ENCODE measurements around the gene MDM2. TPM values are rescaled to one million over a fixed set of nuclear protein-coding genes. Genes with fewer than 3 reads are reported as not detected.

The MDM2 gene
- total RNA-seq, 1 experiment from 2014 or later, result 207 TPM

DNA sequence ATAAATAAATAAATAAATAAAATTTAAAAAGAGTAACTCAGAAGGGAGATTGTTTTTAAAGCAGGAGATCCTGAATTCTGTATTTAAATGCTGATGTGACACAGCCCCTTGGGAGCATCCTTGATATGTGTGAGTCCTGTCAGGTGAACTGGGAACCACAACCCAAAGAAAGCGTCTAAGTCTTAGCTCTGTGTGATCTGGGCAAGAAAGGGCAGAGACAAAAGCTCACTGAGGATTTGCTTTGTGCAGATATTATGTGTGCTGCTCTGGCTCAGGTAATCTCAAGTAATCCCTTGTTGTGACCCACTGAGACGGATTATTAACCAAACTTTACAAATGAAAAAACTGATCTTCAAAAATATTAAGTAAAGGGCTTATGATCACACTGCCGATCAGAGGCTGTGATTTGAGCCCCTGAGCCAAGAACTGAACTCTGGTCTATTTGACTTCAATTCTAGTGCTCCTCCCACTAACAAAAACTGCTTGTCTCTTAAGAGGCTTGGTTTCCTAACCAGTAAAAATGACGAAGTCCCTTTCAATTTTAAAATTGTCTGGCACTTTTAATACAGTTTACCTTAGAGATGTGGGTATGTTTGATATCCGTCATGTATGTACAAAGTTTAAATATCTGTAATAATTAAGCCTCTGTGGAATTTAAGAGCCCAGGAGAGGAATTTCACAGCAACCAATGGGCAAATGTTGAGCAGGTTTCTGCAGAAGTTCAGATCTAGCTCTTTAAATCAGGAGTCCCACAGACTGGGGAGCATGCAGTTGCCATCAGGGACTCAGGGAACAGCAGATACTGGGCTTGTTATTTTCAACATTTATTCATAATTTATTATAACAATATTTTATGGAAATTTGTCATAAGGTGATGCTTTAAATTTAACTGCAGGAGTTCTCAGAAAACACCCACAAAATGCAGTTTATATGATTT lies 78.9 kb downstream of the MDM2 start:
- Mint-ChIP-seq H3K4me1 (no peaks in the 10 kb centered on the region; the same call in 1 of the 2 replicates), H3K9me3 (peaks cover 6% of the 10 kb centered on the region), H3K36me3 (no peaks in the 10 kb centered on the region), H3K27ac (no peak overlapping the region), H3K4me3 (no peak overlapping the region), H3K27me3 (ENCODE audit: low read depth) (no peaks in the 10 kb centered on the region)
- ChIA-PET CTCF (no interaction called here), POLR2A (no interaction called here)
- no peak for ATAC-seq
- TF ChIP-seq MYBL2 (CRISPR knock-in tag; IDR thresholded peaks at IDR 0.05), result no peak
- TF ChIP-seq ZNF121 (CRISPR knock-in tag; IDR thresholded peaks at IDR 0.05), result no peak
- TF ChIP-seq, protein P1, sequence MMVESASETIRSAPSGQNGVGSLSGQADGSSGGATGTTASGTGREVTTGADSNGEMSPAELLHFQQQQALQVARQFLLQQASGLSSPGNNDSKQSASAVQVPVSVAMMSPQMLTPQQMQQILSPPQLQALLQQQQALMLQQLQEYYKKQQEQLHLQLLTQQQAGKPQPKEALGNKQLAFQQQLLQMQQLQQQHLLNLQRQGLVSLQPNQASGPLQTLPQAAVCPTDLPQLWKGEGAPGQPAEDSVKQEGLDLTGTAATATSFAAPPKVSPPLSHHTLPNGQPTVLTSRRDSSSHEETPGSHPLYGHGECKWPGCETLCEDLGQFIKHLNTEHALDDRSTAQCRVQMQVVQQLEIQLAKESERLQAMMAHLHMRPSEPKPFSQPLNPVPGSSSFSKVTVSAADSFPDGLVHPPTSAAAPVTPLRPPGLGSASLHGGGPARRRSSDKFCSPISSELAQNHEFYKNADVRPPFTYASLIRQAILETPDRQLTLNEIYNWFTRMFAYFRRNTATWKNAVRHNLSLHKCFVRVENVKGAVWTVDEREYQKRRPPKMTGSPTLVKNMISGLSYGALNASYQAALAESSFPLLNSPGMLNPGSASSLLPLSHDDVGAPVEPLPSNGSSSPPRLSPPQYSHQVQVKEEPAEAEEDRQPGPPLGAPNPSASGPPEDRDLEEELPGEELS (CRISPR knock-in tag; IDR thresholded peaks at IDR 0.05), result no peak
- TF ChIP-seq, protein P2, sequence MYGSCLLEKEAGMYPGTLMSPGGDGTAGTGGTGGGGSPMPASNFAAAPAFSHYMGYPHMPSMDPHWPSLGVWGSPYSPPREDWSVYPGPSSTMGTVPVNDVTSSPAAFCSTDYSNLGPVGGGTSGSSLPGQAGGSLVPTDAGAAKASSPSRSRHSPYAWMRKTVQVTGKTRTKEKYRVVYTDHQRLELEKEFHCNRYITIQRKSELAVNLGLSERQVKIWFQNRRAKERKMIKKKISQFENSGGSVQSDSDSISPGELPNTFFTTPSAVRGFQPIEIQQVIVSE (CRISPR knock-in tag; IDR thresholded peaks at IDR 0.05; ENCODE audit: borderline replicate concordance), result no peak
- no peak for TF ChIP-seq JUN (CRISPR knock-in tag; IDR thresholded peaks at IDR 0.05)
- TF ChIP-seq ZNF423 (CRISPR knock-in tag; IDR thresholded peaks at IDR 0.05), result no peak
- TF ChIP-seq ZNF396 (CRISPR knock-in tag; IDR thresholded peaks at IDR 0.05; ENCODE audit: borderline replicate concordance), result no peak
- TF ChIP-seq NR2C2 (CRISPR knock-in tag; IDR thresholded peaks at IDR 0.05), result no peak
- TF ChIP-seq ATF1 (CRISPR knock-in tag; IDR thresholded peaks at IDR 0.05), result no peak
- TF ChIP-seq, protein P3, sequence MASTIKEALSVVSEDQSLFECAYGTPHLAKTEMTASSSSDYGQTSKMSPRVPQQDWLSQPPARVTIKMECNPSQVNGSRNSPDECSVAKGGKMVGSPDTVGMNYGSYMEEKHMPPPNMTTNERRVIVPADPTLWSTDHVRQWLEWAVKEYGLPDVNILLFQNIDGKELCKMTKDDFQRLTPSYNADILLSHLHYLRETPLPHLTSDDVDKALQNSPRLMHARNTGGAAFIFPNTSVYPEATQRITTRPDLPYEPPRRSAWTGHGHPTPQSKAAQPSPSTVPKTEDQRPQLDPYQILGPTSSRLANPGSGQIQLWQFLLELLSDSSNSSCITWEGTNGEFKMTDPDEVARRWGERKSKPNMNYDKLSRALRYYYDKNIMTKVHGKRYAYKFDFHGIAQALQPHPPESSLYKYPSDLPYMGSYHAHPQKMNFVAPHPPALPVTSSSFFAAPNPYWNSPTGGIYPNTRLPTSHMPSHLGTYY (CRISPR knock-in tag; IDR thresholded peaks at IDR 0.05), result no peak
- no peak for TF ChIP-seq ZNF317 (CRISPR knock-in tag; IDR thresholded peaks at IDR 0.05; ENCODE audit: borderline replicate concordance, low read depth)
- TF ChIP-seq SMAD3 (CRISPR knock-in tag; IDR thresholded peaks at IDR 0.05; ENCODE audit: borderline replicate concordance), result no peak
- no peak for TF ChIP-seq RELA (CRISPR knock-in tag; IDR thresholded peaks at IDR 0.05; ENCODE audit: borderline replicate concordance)
- TF ChIP-seq NFATC4 (CRISPR knock-in tag; IDR thresholded peaks at IDR 0.05), result no peak
- DNase-seq (ENCODE audit: low spot score), result no peak

DNA sequence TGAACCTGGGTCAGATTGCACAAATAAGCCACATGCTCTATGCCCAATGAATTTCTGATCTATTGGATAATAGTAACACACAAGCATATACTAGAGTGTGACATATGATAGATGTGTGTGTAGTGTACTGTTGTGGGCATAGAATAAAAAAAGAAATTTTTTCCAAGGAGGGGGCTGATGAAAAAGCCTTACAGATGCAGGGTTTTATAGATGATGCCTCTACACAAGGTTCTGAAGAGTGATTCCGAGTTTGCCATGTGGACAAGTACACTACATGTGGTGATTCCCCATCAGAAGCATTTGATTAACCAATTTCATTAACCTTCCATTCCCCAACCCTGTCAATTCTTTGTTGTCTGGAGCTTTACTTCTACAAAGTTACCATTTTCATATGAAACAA lies 79.7 kb downstream of the MDM2 start:
- ATAC-seq (no peak), DNase-seq (ENCODE audit: low spot score) (no peak)
- Mint-ChIP-seq H3K27me3 (ENCODE audit: low read depth) (no peaks in the 10 kb centered on the region), H3K36me3 (no peaks in the 10 kb centered on the region), H3K9me3 (no peaks in the 10 kb centered on the region), H3K4me3 (no peak overlapping the region), H3K4me1 (no peaks in the 10 kb centered on the region; the same call in 1 of the 2 replicates), H3K27ac (no peak overlapping the region)
- CTCF ChIA-PET, result no interaction called here
- TF ChIP-seq ZNF396 (CRISPR knock-in tag; IDR thresholded peaks at IDR 0.05; ENCODE audit: borderline replicate concordance) (no peak), EMX1 (CRISPR knock-in tag; IDR thresholded peaks at IDR 0.05) (no peak), PRRX2 (CRISPR knock-in tag; IDR thresholded peaks at IDR 0.05) (no peak), JUN (CRISPR knock-in tag; IDR thresholded peaks at IDR 0.05) (no peak), ZNF423 (CRISPR knock-in tag; IDR thresholded peaks at IDR 0.05) (no peak)
- TF ChIP-seq, protein P4, sequence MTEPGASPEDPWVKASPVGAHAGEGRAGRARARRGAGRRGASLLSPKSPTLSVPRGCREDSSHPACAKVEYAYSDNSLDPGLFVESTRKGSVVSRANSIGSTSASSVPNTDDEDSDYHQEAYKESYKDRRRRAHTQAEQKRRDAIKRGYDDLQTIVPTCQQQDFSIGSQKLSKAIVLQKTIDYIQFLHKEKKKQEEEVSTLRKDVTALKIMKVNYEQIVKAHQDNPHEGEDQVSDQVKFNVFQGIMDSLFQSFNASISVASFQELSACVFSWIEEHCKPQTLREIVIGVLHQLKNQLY (CRISPR knock-in tag; IDR thresholded peaks at IDR 0.05), result no peak
- POLR2A ChIA-PET, result no interaction called here

DNA sequence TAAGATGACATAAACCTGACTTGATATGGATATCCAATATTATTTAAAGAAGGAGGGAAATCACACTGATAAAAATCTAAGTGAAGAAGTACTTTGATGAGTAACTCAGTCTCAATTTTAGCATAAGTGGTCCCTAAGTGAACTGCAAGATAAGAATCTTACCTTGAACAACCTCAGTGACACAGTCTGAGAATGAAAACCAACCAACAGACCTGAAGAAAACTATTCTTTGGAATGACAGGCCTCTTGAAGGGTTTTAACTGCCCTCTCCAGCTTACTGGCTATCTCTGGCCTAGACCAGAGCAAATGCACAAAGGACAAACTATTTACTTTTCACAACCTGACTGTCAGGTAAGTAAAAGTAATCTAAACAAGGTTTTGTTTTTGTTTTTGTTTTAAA lies 80.3 kb downstream of the MDM2 start:
- Mint-ChIP-seq H3K36me3 (no peaks in the 10 kb centered on the region), H3K27ac (no peak overlapping the region), H3K27me3 (ENCODE audit: low read depth) (no peaks in the 10 kb centered on the region), H3K4me1 (no peaks in the 10 kb centered on the region; the same call in 1 of the 2 replicates), H3K9me3 (no peaks in the 10 kb centered on the region), H3K4me3 (no peak overlapping the region)
- DNase-seq (ENCODE audit: low spot score) (no peak), ATAC-seq (no peak)
- TF ChIP-seq PRRX2 (CRISPR knock-in tag; IDR thresholded peaks at IDR 0.05), result no peak
- TF ChIP-seq, protein P5, sequence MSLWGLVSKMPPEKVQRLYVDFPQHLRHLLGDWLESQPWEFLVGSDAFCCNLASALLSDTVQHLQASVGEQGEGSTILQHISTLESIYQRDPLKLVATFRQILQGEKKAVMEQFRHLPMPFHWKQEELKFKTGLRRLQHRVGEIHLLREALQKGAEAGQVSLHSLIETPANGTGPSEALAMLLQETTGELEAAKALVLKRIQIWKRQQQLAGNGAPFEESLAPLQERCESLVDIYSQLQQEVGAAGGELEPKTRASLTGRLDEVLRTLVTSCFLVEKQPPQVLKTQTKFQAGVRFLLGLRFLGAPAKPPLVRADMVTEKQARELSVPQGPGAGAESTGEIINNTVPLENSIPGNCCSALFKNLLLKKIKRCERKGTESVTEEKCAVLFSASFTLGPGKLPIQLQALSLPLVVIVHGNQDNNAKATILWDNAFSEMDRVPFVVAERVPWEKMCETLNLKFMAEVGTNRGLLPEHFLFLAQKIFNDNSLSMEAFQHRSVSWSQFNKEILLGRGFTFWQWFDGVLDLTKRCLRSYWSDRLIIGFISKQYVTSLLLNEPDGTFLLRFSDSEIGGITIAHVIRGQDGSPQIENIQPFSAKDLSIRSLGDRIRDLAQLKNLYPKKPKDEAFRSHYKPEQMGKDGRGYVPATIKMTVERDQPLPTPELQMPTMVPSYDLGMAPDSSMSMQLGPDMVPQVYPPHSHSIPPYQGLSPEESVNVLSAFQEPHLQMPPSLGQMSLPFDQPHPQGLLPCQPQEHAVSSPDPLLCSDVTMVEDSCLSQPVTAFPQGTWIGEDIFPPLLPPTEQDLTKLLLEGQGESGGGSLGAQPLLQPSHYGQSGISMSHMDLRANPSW (CRISPR knock-in tag; conservative IDR thresholded peaks at IDR 0.05; ENCODE audit: low read depth), result no peak
- TF ChIP-seq ETV6 (CRISPR knock-in tag; IDR thresholded peaks at IDR 0.05), result no peak
- no peak for TF ChIP-seq ZBTB21 (CRISPR knock-in tag; IDR thresholded peaks at IDR 0.05; ENCODE audit: borderline replicate concordance)
- TF ChIP-seq TP53 (CRISPR knock-in tag; IDR thresholded peaks at IDR 0.05), result no peak
- no peak for TF ChIP-seq ZNF138 (CRISPR knock-in tag; conservative IDR thresholded peaks at IDR 0.05)
- TF ChIP-seq OVOL2 (CRISPR knock-in tag; IDR thresholded peaks at IDR 0.05; ENCODE audit: borderline replicate concordance), result no peak
- no peak for TF ChIP-seq ZNF121 (CRISPR knock-in tag; IDR thresholded peaks at IDR 0.05)
- no peak for TF ChIP-seq ZNF219 (CRISPR knock-in tag; IDR thresholded peaks at IDR 0.05; ENCODE audit: borderline replicate concordance)
- no peak for TF ChIP-seq SMAD3 (CRISPR knock-in tag; IDR thresholded peaks at IDR 0.05; ENCODE audit: borderline replicate concordance)
- TF ChIP-seq MXD4 (CRISPR knock-in tag; IDR thresholded peaks at IDR 0.05; ENCODE audit: borderline replicate concordance), result no peak
- CTCF ChIA-PET, result no interaction called here
- POLR2A ChIA-PET, result no interaction called here
